ENCODE results near the gene GPR18. TPM values are rescaled to one million over a fixed set of nuclear protein-coding genes. Genes with fewer than 3 reads are reported as not detected.

GPR18 gene
- total and polyA plus RNA-seq, 2 of the 13 experiments (the other 11 are each of a cell fraction or from before 2014, with no cell fraction given) = not detected

- TF ChIP-seq FOXA3 (CRISPR knock-in tag; IDR thresholded peaks at IDR 0.05) = no peak
- TF ChIP-seq MIXL1 (CRISPR knock-in tag; IDR thresholded peaks at IDR 0.05) = no peak
- no peak for TF ChIP-seq ZBTB42 (CRISPR knock-in tag; IDR thresholded peaks at IDR 0.05)
- no peak for TF ChIP-seq BRCA1 (CRISPR knock-in tag; IDR thresholded peaks at IDR 0.05)
- no peak for TF ChIP-seq ZSCAN25 (CRISPR knock-in tag; IDR thresholded peaks at IDR 0.05)
- no peak for TF ChIP-seq RFX1 (IDR thresholded peaks at IDR 0.05)
- no peak for TF ChIP-seq THAP11 (CRISPR knock-in tag; IDR thresholded peaks at IDR 0.05)
- 0 out of 2 replicates have a peak, but pooled peaks have one; percentile 9 for TF ChIP-seq NCOA2 (CRISPR knock-in tag; IDR thresholded peaks at IDR 0.05)
- no peak for TF ChIP-seq ZNF674 (CRISPR knock-in tag; IDR thresholded peaks at IDR 0.05; ENCODE audit: low read depth)
- peak; percentile 27; the same call in 1 of the 2 replicates for TF ChIP-seq GATAD2A (CRISPR knock-in tag; IDR thresholded peaks at IDR 0.05)
- TF ChIP-seq ZNF800 (CRISPR knock-in tag; IDR thresholded peaks at IDR 0.05) = no peak
- no peak for TF ChIP-seq HMGA1 (CRISPR knock-in tag; conservative IDR thresholded peaks at IDR 0.05)
- peak in 1 of 2 experiments; percentile 11; a peak in 1 of 4 replicates for TF ChIP-seq EP300 (IDR thresholded peaks at IDR 0.05; ENCODE audit: low read depth in 2 of 2, low read length in 2 of 2)
- TF ChIP-seq EP300 (CRISPR knock-in tag; IDR thresholded peaks at IDR 0.05; ENCODE audit: borderline replicate concordance) = no peak
- no peak for TF ChIP-seq KIAA2018 (CRISPR knock-in tag; IDR thresholded peaks at IDR 0.05; ENCODE audit: borderline replicate concordance)
- no peak for TF ChIP-seq TEAD2 (CRISPR knock-in tag; IDR thresholded peaks at IDR 0.05)
- peak; percentile 37; the same call in 1 of the 2 replicates for TF ChIP-seq FOXP4 (CRISPR knock-in tag; IDR thresholded peaks at IDR 0.05)
These were observed 2.9 kb upstream of the GPR18 start (continued) for GRCh38 chr13:99261059-99261458.
